H1 (cell line): ENCODE measurements around the gene LMBR1.

Source experiments
- EP300 ChIP-seq, 2 experiments: IDR thresholded peaks; 1 replicate in 1 of 2; 2 replicates in 1 of 2; pipeline ENCODE4 v1.6.1; 2011 to 2012; ENCODE audit warnings: low read depth in 2 of 2, low read length in 2 of 2, mild to moderate bottlenecking in 2 of 2, borderline replicate concordance in 1 of 2, inconsistent platforms in 1 of 2, moderate library complexity in 1 of 2
- TAF7 ChIP-seq: optimal IDR thresholded peaks from 2 replicates; pipeline ENCODE3; 2011; ENCODE audit warnings: low read depth, mild to moderate bottlenecking, inconsistent platforms, low read length, moderate library complexity, borderline replicate concordance
- YY1 ChIP-seq: IDR thresholded peaks from 2 replicates; pipeline ENCODE4 v1.6.1; 2011; ENCODE audit warnings: low read depth, mild to moderate bottlenecking, low read length

- no peak for TF ChIP-seq YY1
- no peak for TF ChIP-seq TAF7
- no peak for TF ChIP-seq EP300 (IDR thresholded peaks at IDR 0.05; ENCODE audit: borderline replicate concordance in 1 of 2, low read depth in 2 of 2, low read length in 2 of 2)
Observed at GRCh38 chr7:156833312-156833711, 59.7 kb downstream of the LMBR1 start.
